Hepatocyte (in vitro differentiated cells): ENCODE measurements around the gene CYP4F8. TPM values are rescaled to one million over a fixed set of nuclear protein-coding genes. Genes with fewer than 3 reads are reported as not detected.

Experiments used
- DNase-seq: peaks from one replicate; pipeline ENCODE4 v3.0.0-alpha.2; 2016; ENCODE audit warnings: low spot score
- H2AFZ ChIP-seq: fragments of 200-600 bp; sonication (generic); 2 replicates; pipeline ENCODE4 v1.6.0; 2016; ENCODE audit warnings: antibody characterized with exemption, mild to moderate bottlenecking
- H3K27ac ChIP-seq: fragments of 200-600 bp; sonication (generic); 2 replicates; pipeline ENCODE4 v1.5.1; 2016; ENCODE audit warnings: mild to moderate bottlenecking
- H3K27me3 ChIP-seq: fragments of 200-600 bp; sonication (generic); 2 replicates; pipeline ENCODE4 v1.6.1; 2016
- H3K36me3 ChIP-seq: fragments of 200-600 bp; sonication (generic); replicated peaks from 2 replicates; pipeline ENCODE4 v1.5.1; 2016; ENCODE audit warnings: low read depth; ENCODE audit not compliant: insufficient read depth
- H3K4me1 ChIP-seq: fragments of 200-600 bp; sonication (generic); 2 replicates; pipeline ENCODE4 v1.5.1; 2016; ENCODE audit warnings: mild to moderate bottlenecking, moderate library complexity; ENCODE audit not compliant: insufficient read depth
- H3K4me2 ChIP-seq: fragments of 200-600 bp; sonication (generic); 2 replicates; pipeline ENCODE4 v1.6.0; 2016
- H3K4me3 ChIP-seq: fragments of 200-600 bp; sonication (generic); 2 replicates; pipeline ENCODE4 v1.5.1; 2016; ENCODE audit warnings: mild to moderate bottlenecking
- H3K79me2 ChIP-seq: fragments of 200-600 bp; sonication (generic); 2 replicates; pipeline ENCODE4 v1.6.0; 2017; ENCODE audit warnings: mild to moderate bottlenecking
- H3K9me2 ChIP-seq: fragments of 200-600 bp; sonication (generic); replicated peaks from 2 replicates; pipeline ENCODE4 v1.6.0; 2017; ENCODE audit warnings: mild to moderate bottlenecking; ENCODE audit not compliant: insufficient read depth
- H3K9me3 ChIP-seq: fragments of 200-600 bp; sonication (generic); 2 replicates; pipeline ENCODE4 v1.5.1; 2016; ENCODE audit warnings: low read depth, mild to moderate bottlenecking
- H4K20me1 ChIP-seq: fragments of 200-600 bp; sonication (generic); 2 replicates; pipeline ENCODE4 v1.6.0; 2016; ENCODE audit warnings: mild to moderate bottlenecking; ENCODE audit not compliant: insufficient read depth, poor library complexity, severe bottlenecking
- EZH2 ChIP-seq: fragments of 200-600 bp; sonication (generic); IDR thresholded peaks from 2 replicates; pipeline ENCODE4 v1.6.1; 2016; ENCODE audit warnings: antibody characterized with exemption, mild to moderate bottlenecking, borderline replicate concordance
- EZH2phosphoT487 ChIP-seq: fragments of 200-600 bp; sonication (generic); IDR thresholded peaks from one replicate; pipeline ENCODE4 v1.6.1; 2018; ENCODE audit warnings: antibody characterized with exemption, mild to moderate bottlenecking, low read depth, moderate library complexity; ENCODE audit not compliant: unreplicated experiment, severe bottlenecking
- WGBS: methylation state at CpG from one replicate; pipeline ENCODE4 v1.1.6; 2016; ENCODE audit warnings: low lambda C conversion rate; ENCODE audit errors: missing lambda C conversion rate; 5-methylcytosine and 5-hydroxymethylcytosine counted together
- polyA plus RNA-seq: library from polyadenylated mRNA; unstranded; fragments of >200 nt; fragmentation: Nextera tagmentation; extraction: Ambion mirVana; gene quantifications from 2 replicates; pipeline ENCODE4 v1.2.1, GENCODE V29; 2016
- total RNA-seq: library from RNA; depleted of rRNA; stranded (reverse); fragments of >200 nt; gene quantifications from 2 replicates; pipeline ENCODE4 v1.2.3, GENCODE V29; 2014
- TF ChIP-seq, protein P1 (sequence below): fragments of 200-600 bp; sonication (generic); IDR thresholded peaks from 2 replicates; pipeline ENCODE4 v1.5.1; 2016; ENCODE audit warnings: antibody characterized with exemption, mild to moderate bottlenecking; ENCODE audit not compliant: poor library complexity

Gene CYP4F8
- total and polyA plus RNA-seq, 2 experiments from 2014 or later, result not detected

GRCh38 chr19:15672580-15673175 is 57.7 kb downstream of the CYP4F8 start, which contains the start of gene CYP4F12:
Gene CYP4F12 (plus strand): TSS chr19:15673087. CDS start chr19:15673530, 443 bp downstream.
- H4K20me1 ChIP-seq, result no peaks in the 10 kb centered on the region
- peak; percentile 11 for DNase-seq
- H3K4me2 ChIP-seq, result no peak within 1 kb of the TSS
- H3K9me3 ChIP-seq, result no peaks in the 10 kb centered on the region
- no peaks in the 10 kb centered on the region for H3K9me2 ChIP-seq
- H3K4me1 ChIP-seq, result no peaks in the 10 kb centered on the region
- no peaks in the 10 kb centered on the region for H3K27me3 ChIP-seq
- no peaks in the 10 kb centered on the region for H3K79me2 ChIP-seq
- H2AFZ ChIP-seq, result no peak within 1 kb of the TSS
- no peak within 1 kb of the TSS for H3K27ac ChIP-seq
- TF ChIP-seq EZH2phosphoT487, result no peak
- no peak for TF ChIP-seq EZH2
- TF ChIP-seq, protein P1, sequence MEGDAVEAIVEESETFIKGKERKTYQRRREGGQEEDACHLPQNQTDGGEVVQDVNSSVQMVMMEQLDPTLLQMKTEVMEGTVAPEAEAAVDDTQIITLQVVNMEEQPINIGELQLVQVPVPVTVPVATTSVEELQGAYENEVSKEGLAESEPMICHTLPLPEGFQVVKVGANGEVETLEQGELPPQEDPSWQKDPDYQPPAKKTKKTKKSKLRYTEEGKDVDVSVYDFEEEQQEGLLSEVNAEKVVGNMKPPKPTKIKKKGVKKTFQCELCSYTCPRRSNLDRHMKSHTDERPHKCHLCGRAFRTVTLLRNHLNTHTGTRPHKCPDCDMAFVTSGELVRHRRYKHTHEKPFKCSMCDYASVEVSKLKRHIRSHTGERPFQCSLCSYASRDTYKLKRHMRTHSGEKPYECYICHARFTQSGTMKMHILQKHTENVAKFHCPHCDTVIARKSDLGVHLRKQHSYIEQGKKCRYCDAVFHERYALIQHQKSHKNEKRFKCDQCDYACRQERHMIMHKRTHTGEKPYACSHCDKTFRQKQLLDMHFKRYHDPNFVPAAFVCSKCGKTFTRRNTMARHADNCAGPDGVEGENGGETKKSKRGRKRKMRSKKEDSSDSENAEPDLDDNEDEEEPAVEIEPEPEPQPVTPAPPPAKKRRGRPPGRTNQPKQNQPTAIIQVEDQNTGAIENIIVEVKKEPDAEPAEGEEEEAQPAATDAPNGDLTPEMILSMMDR, result no peak
- no peak within 1 kb of the TSS for H3K4me3 ChIP-seq
- WGBS, result 59% methylated on average over 6 of the region's 6 CpGs
- no peaks in the 10 kb centered on the region for H3K36me3 ChIP-seq

DNA sequence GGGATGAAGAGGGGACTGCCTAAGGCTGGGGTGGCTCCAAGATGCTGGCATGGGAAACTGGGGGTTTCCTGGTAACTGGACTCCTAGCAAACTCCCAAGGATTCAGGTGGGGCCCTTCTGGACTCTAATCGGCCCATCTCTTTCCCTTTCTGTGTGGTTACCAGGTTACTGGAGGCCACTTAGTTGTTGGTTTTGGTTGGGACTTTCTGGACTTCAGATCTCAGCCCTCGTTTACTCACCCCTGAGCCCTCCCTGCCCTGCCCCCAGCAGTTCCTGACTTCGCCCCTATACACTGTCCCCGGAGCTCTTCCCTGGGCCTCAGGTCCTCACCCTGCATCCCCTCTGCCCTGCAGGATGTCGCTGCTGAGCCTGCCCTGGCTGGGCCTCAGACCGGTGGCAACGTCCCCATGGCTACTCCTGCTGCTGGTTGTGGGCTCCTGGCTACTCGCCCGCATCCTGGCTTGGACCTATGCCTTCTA is 58.2 kb downstream of the CYP4F8 start:
- no peaks in the 10 kb centered on the region for H3K9me2 ChIP-seq
- no peaks in the 10 kb centered on the region for H3K4me1 ChIP-seq
- H2AFZ ChIP-seq, result no peak overlapping the region
- no peak overlapping the region for H3K4me2 ChIP-seq
- WGBS, result 29% methylated on average over 9 of the region's 9 CpGs
- no peak for DNase-seq
- H4K20me1 ChIP-seq, result no peaks in the 10 kb centered on the region
- H3K4me3 ChIP-seq, result no peak overlapping the region
- no peaks in the 10 kb centered on the region for H3K79me2 ChIP-seq
- H3K27me3 ChIP-seq, result no peaks in the 10 kb centered on the region
- TF ChIP-seq, protein P1, result no peak
- no peak for TF ChIP-seq EZH2
- no peak for TF ChIP-seq EZH2phosphoT487
- no peak overlapping the region for H3K27ac ChIP-seq
- no peaks in the 10 kb centered on the region for H3K9me3 ChIP-seq
- H3K36me3 ChIP-seq, result no peaks in the 10 kb centered on the region

DNA sequence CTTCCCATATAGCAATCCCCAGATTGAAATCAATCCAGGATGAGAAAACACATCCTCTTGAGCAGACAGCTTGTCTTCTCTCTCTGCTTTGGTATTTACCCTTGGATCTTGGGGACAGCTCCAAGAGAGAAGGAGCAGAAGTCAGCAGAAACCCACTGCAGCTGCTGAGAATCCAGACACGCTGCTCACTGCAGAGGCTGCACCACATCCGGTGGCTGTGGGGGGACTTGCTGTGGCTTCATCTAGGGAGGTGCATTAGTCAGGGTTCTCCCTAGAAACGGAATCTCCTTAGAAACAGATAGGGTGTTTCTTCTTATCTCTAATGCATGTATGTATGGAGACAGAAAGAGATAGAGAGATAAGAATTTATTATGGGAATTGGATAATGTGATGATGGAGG is 60.5 kb downstream of the CYP4F8 start:
- no peaks in the 10 kb centered on the region for H3K79me2 ChIP-seq
- H3K4me3 ChIP-seq, result no peak overlapping the region
- no peaks in the 10 kb centered on the region for H3K4me1 ChIP-seq
- no peaks in the 10 kb centered on the region for H3K9me3 ChIP-seq
- H3K27ac ChIP-seq, result no peak overlapping the region
- no peaks in the 10 kb centered on the region for H4K20me1 ChIP-seq
- H3K9me2 ChIP-seq, result no peaks in the 10 kb centered on the region
- WGBS, result 44% methylated on average over 3 of the region's 3 CpGs
- TF ChIP-seq, protein P1, result no peak
- no peak for TF ChIP-seq EZH2phosphoT487
- no peak for TF ChIP-seq EZH2
- H2AFZ ChIP-seq, result no peak overlapping the region
- no peaks in the 10 kb centered on the region for H3K27me3 ChIP-seq
- H3K4me2 ChIP-seq, result no peak overlapping the region
- no peak for DNase-seq
- no peaks in the 10 kb centered on the region for H3K36me3 ChIP-seq
